Measurements from ENCODE around the gene PRMT9. TPM values are rescaled to one million over a fixed set of nuclear protein-coding genes. Genes with fewer than 3 reads are reported as not detected.

PRMT9 gene
- total and polyA plus RNA-seq, 10 of the 15 experiments (the other 5 are each of a cell fraction or from before 2014, with no cell fraction given) = 4.1 to 11.8 (median 7.6) TPM

DNA sequence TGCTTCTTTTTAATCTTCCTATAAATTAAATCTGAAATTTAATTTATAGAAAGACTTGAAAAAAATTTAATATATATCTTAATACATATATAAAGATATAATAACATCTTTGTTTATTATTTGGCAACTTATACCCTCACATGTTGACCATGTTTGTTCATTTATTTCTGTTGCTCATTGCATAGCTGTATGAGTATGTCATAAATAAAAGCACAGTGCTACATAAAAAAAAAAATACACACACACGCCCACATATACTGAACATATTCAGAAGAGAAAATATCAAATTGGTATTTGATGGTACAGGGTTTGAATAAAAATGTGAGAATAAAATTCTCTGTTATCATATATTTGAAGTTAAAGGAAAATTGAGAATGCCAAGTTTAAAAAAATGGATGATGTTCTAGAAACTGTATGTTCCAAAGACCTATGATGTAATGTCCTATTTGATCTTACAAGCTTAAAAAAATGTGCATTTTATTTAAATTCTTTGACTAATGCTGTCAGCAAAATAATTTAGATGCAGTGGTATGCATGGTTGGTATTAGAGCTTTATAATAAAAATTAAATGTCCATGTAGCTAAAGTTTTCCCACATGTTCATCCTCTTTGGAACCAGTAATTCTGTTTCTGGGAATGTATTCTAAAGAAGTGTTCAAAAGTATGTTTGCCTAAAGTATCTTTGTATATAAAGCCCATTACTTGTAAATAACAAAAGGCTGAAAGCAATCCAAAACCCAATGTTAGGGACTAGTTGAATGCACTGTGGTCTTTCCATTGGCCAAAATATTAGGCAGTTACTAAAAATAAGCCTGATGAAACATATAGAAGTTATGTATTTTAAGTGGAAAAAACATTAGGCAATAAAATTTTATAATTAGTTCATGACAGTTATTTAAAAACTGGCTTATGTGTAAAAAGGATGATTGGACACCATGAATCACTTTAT, 53.9 kb downstream of the PRMT9 start (continued):
- TF ChIP-seq, protein P1, sequence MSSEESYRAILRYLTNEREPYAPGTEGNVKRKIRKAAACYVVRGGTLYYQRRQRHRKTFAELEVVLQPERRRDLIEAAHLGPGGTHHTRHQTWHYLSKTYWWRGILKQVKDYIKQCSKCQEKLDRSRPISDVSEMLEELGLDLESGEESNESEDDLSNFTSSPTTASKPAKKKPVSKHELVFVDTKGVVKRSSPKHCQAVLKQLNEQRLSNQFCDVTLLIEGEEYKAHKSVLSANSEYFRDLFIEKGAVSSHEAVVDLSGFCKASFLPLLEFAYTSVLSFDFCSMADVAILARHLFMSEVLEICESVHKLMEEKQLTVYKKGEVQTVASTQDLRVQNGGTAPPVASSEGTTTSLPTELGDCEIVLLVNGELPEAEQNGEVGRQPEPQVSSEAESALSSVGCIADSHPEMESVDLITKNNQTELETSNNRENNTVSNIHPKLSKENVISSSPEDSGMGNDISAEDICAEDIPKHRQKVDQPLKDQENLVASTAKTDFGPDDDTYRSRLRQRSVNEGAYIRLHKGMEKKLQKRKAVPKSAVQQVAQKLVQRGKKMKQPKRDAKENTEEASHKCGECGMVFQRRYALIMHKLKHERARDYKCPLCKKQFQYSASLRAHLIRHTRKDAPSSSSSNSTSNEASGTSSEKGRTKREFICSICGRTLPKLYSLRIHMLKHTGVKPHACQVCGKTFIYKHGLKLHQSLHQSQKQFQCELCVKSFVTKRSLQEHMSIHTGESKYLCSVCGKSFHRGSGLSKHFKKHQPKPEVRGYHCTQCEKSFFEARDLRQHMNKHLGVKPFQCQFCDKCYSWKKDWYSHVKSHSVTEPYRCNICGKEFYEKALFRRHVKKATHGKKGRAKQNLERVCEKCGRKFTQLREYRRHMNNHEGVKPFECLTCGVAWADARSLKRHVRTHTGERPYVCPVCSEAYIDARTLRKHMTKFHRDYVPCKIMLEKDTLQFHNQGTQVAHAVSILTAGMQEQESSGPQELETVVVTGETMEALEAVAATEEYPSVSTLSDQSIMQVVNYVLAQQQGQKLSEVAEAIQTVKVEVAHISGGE (CRISPR knock-in tag; IDR thresholded peaks at IDR 0.05) = no peak
- TF ChIP-seq, protein P2, sequence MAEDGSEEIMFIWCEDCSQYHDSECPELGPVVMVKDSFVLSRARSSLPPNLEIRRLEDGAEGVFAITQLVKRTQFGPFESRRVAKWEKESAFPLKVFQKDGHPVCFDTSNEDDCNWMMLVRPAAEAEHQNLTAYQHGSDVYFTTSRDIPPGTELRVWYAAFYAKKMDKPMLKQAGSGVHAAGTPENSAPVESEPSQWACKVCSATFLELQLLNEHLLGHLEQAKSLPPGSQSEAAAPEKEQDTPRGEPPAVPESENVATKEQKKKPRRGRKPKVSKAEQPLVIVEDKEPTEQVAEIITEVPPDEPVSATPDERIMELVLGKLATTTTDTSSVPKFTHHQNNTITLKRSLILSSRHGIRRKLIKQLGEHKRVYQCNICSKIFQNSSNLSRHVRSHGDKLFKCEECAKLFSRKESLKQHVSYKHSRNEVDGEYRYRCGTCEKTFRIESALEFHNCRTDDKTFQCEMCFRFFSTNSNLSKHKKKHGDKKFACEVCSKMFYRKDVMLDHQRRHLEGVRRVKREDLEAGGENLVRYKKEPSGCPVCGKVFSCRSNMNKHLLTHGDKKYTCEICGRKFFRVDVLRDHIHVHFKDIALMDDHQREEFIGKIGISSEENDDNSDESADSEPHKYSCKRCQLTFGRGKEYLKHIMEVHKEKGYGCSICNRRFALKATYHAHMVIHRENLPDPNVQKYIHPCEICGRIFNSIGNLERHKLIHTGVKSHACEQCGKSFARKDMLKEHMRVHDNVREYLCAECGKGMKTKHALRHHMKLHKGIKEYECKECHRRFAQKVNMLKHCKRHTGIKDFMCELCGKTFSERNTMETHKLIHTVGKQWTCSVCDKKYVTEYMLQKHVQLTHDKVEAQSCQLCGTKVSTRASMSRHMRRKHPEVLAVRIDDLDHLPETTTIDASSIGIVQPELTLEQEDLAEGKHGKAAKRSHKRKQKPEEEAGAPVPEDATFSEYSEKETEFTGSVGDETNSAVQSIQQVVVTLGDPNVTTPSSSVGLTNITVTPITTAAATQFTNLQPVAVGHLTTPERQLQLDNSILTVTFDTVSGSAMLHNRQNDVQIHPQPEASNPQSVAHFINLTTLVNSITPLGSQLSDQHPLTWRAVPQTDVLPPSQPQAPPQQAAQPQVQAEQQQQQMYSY (CRISPR knock-in tag; IDR thresholded peaks at IDR 0.05) = no peak

Measured in GM12878 (cell line).